ENCODE measurements around the gene STK17B.

- TF ChIP-seq CTCF (IDR thresholded peaks at IDR 0.05 in 2 of 3, conservative IDR thresholded peaks at IDR 0.05 in 1 of 3; ENCODE audit: control insufficient read depth in 2 of 3, extremely low read depth in 1 of 3, insufficient read depth in 1 of 3, low read depth in 3 of 3, low read length in 3 of 3) = no peak
- TF ChIP-seq MEF2A (IDR thresholded peaks at IDR 0.05; ENCODE audit: insufficient read depth, low read depth, low read length) = no peak
- TF ChIP-seq POLR2AphosphoS5 (IDR thresholded peaks at IDR 0.05; ENCODE audit: low read length) = no peak
- no peak for TF ChIP-seq SMAD5 (IDR thresholded peaks at IDR 0.05; ENCODE audit: low read depth)
- TF ChIP-seq SMAD1 (IDR thresholded peaks at IDR 0.05; ENCODE audit: low read depth, partially characterized antibody) = no peak
- no peak for TF ChIP-seq SUZ12 (IDR thresholded peaks at IDR 0.05; ENCODE audit: unreplicated experiment)
- TF ChIP-seq POLR2A (IDR thresholded peaks at IDR 0.05; ENCODE audit: low read depth, low read length) = no peak
- no peak for TF ChIP-seq SIX5 (IDR thresholded peaks at IDR 0.05; ENCODE audit: low read depth, low read length, severe bottlenecking)
- no peak for TF ChIP-seq PBX3 (IDR thresholded peaks at IDR 0.05; ENCODE audit: insufficient replicate concordance, low read depth, low read length)
Observed at GRCh38 chr2:196119926-196120325, 51.5 kb downstream of the STK17B start.

Data from GM12878 (cell line).